WTC11 (cell line): ENCODE measurements around the gene RAPGEF3. TPM values are rescaled to one million over a fixed set of nuclear protein-coding genes. Genes with fewer than 3 reads are reported as not detected.

Experiments used
- ATAC-seq: fragments of 200-7000 bp; cut with Tn5 transposase; 2 replicates; pipeline ENCODE4 v1.10.0; 2021; ENCODE audit warnings: mild to moderate bottlenecking, moderate library complexity
- CTCF ChIA-PET: fragments of 300-600 bp; sonication (Branson Sonifier 250); formaldehyde crosslinking; loops from one replicate; lab custom pipeline; 2021; ENCODE audit warnings: antibody characterized with exemption; lab: Charles Lee
- POLR2A ChIA-PET: fragments of 350-600 bp; sonication (Branson Sonifier 250); formaldehyde crosslinking; loops from one replicate; lab custom pipeline; 2021; ENCODE audit warnings: antibody characterized with exemption; lab: Charles Lee
- DNase-seq: peaks from one replicate; pipeline ENCODE4 v3.0.0; 2021; ENCODE audit warnings: low spot score
- H3K27ac Mint-ChIP-seq: 2 replicates; pipeline ENCODE4 v1.8.0; 2021; ENCODE audit warnings: mixed read lengths
- H3K27me3 Mint-ChIP-seq: 2 replicates; pipeline ENCODE4 v1.8.0; 2021; ENCODE audit warnings: low read depth, mild to moderate bottlenecking, moderate library complexity, mixed read lengths
- H3K36me3 Mint-ChIP-seq: 2 replicates; pipeline ENCODE4 v1.8.0; 2021; ENCODE audit warnings: mixed read lengths
- H3K4me1 Mint-ChIP-seq: 2 replicates; pipeline ENCODE4 v1.8.0; 2022; ENCODE audit warnings: mixed read lengths
- H3K4me3 Mint-ChIP-seq: 2 replicates; pipeline ENCODE4 v1.8.0; 2021; ENCODE audit warnings: mild to moderate bottlenecking, moderate library complexity, mixed read lengths
- H3K9me3 Mint-ChIP-seq: 2 replicates; pipeline ENCODE4 v1.8.0; 2021; ENCODE audit warnings: mixed read lengths
- ARID4B ChIP-seq: sonication (generic); formaldehyde crosslinking; IDR thresholded peaks from 2 replicates; pipeline ENCODE4 v1.8.0; 2023; ENCODE audit warnings: missing genetic modification reagents, mild to moderate bottlenecking, borderline replicate concordance
- CDX4 ChIP-seq: fragments of 250-450 bp; sonication (Bioruptor Pico); IDR thresholded peaks from 2 replicates; pipeline ENCODE4 v1.9.0; 2021; ENCODE audit warnings: moderate library complexity, mild to moderate bottlenecking, inconsistent platforms, borderline replicate concordance
- CTCF ChIP-seq: fragments of 200-600 bp; IDR thresholded peaks from 2 replicates; pipeline ENCODE4 v1.8.0; 2022; ENCODE audit warnings: antibody characterized with exemption
- EMX1 ChIP-seq: fragments of 250-450 bp; sonication (Bioruptor Pico); IDR thresholded peaks from 2 replicates; pipeline ENCODE4 v1.8.0; 2021; ENCODE audit warnings: mild to moderate bottlenecking
- ERG ChIP-seq: fragments of 250-450 bp; sonication (Bioruptor Pico); IDR thresholded peaks from 2 replicates; pipeline ENCODE4 v1.8.0; 2021; ENCODE audit warnings: mild to moderate bottlenecking
- FOXJ3 ChIP-seq: sonication (generic); formaldehyde crosslinking; IDR thresholded peaks from 2 replicates; pipeline ENCODE4 v1.9.0; 2021; ENCODE audit warnings: missing genetic modification reagents, mild to moderate bottlenecking, borderline replicate concordance
- FOXK1 ChIP-seq: sonication (generic); formaldehyde crosslinking; IDR thresholded peaks from 2 replicates; pipeline ENCODE4 v1.8.0; 2022; ENCODE audit warnings: mild to moderate bottlenecking, moderate library complexity, missing genetic modification reagents
- JUN ChIP-seq: sonication (generic); formaldehyde crosslinking; IDR thresholded peaks from 2 replicates; pipeline ENCODE4 v1.8.0; 2023; ENCODE audit warnings: mild to moderate bottlenecking, missing genetic modification reagents
- KAT7 ChIP-seq: sonication (generic); formaldehyde crosslinking; IDR thresholded peaks from 2 replicates; pipeline ENCODE4 v1.8.1; 2023; ENCODE audit warnings: missing genetic modification reagents, mild to moderate bottlenecking, borderline replicate concordance
- OVOL2 ChIP-seq: fragments of 250-450 bp; sonication (Bioruptor Pico); IDR thresholded peaks from 2 replicates; pipeline ENCODE4 v1.9.0; 2021; ENCODE audit warnings: mild to moderate bottlenecking, borderline replicate concordance
- RORB ChIP-seq: fragments of 250-450 bp; sonication (Bioruptor Pico); IDR thresholded peaks from 2 replicates; pipeline ENCODE4 v1.9.0; 2021; ENCODE audit warnings: mild to moderate bottlenecking
- STAT6 ChIP-seq: sonication (generic); formaldehyde crosslinking; conservative IDR thresholded peaks from 2 replicates; pipeline ENCODE4 v1.8.1; 2023; ENCODE audit warnings: mild to moderate bottlenecking, low read depth, missing genetic modification reagents, moderate library complexity
- TCF7 ChIP-seq: sonication (generic); formaldehyde crosslinking; IDR thresholded peaks from 2 replicates; pipeline ENCODE4 v1.8.0; 2022; ENCODE audit warnings: mild to moderate bottlenecking, low read depth, missing genetic modification reagents, moderate library complexity
- TEAD1 ChIP-seq: sonication (generic); formaldehyde crosslinking; IDR thresholded peaks from 2 replicates; pipeline ENCODE4 v1.8.0; 2022; ENCODE audit warnings: mild to moderate bottlenecking, missing genetic modification reagents
- ZBTB43 ChIP-seq: sonication (generic); formaldehyde crosslinking; IDR thresholded peaks from 2 replicates; pipeline ENCODE4 v1.8.1; 2023; ENCODE audit warnings: mild to moderate bottlenecking, missing genetic modification reagents
- ZNF219 ChIP-seq: sonication (generic); formaldehyde crosslinking; IDR thresholded peaks from 2 replicates; pipeline ENCODE4 v1.8.0; 2023; ENCODE audit warnings: missing genetic modification reagents, mild to moderate bottlenecking, borderline replicate concordance
- ZNF232 ChIP-seq: sonication (generic); formaldehyde crosslinking; IDR thresholded peaks from 2 replicates; pipeline ENCODE4 v1.8.0; 2022; ENCODE audit warnings: mild to moderate bottlenecking, missing genetic modification reagents
- ZNF281 ChIP-seq: sonication (generic); formaldehyde crosslinking; IDR thresholded peaks from 2 replicates; pipeline ENCODE4 v1.8.0; 2023; ENCODE audit warnings: mild to moderate bottlenecking, missing genetic modification reagents
- ZNF317 ChIP-seq: sonication (generic); formaldehyde crosslinking; IDR thresholded peaks from 2 replicates; pipeline ENCODE4 v1.8.1; 2023; ENCODE audit warnings: low read depth, mild to moderate bottlenecking, moderate library complexity, missing genetic modification reagents, borderline replicate concordance
- ZNF396 ChIP-seq: fragments of 250-450 bp; sonication (Bioruptor Pico); IDR thresholded peaks from 2 replicates; pipeline ENCODE4 v1.8.0; 2021; ENCODE audit warnings: mild to moderate bottlenecking, moderate library complexity, borderline replicate concordance
- ZNF423 ChIP-seq: fragments of 250-450 bp; sonication (Bioruptor Pico); IDR thresholded peaks from 2 replicates; pipeline ENCODE4 v2.1.2; 2022; ENCODE audit warnings: mild to moderate bottlenecking, moderate library complexity
- total RNA-seq: library from RNA; stranded (reverse); gene quantifications from 3 replicates; pipeline ENCODE4 v1.2.3, GENCODE V29; 2021

The RAPGEF3 gene
- total RNA-seq, 1 experiment from 2014 or later: 13.3 TPM

GRCh38 chr12:47729233-47729632, 29.4 kb downstream of the RAPGEF3 start (continued):
- no peak for TF ChIP-seq ZNF281 (CRISPR knock-in tag)
- no peak for TF ChIP-seq KAT7 (CRISPR knock-in tag)
- no peak for TF ChIP-seq JUN (CRISPR knock-in tag)
- TF ChIP-seq ZNF317: no peak
- TF ChIP-seq CDX4 (CRISPR knock-in tag): no peak
- no peak for TF ChIP-seq ZBTB43 (CRISPR knock-in tag)

GRCh38 chr12:47725893-47726292, 32.8 kb downstream of the RAPGEF3 start:
- ATAC-seq: no peak
- no peak overlapping the region for H3K4me3 Mint-ChIP-seq
- ChIA-PET POLR2A (interaction anchor here (1.0 kb wide), 1 partner anchor 8 kb away, joined by 3 read pairs; no protein-coding TSS in a partner anchor), CTCF (interaction anchor here (0.7 to 2.4 kb wide), 6 partner anchors 11 to 179 kb away, joined by 3 to 9 read pairs (median 4); partner anchors contain the start of genes SLC48A1 and VDR)
- H3K36me3 Mint-ChIP-seq: no peaks in the 10 kb centered on the region
- 0 out of 2 replicates have a peak, but pooled peaks cover 3% of the 10 kb centered on the region for H3K4me1 Mint-ChIP-seq
- no peaks in the 10 kb centered on the region for H3K9me3 Mint-ChIP-seq
- no peak overlapping the region for H3K27ac Mint-ChIP-seq
- H3K27me3 Mint-ChIP-seq: peaks cover 24% of the 10 kb centered on the region
- no peak for DNase-seq
- TF ChIP-seq FOXK1 (CRISPR knock-in tag): no peak
- no peak for TF ChIP-seq FOXJ3 (CRISPR knock-in tag)
- TF ChIP-seq ARID4B: no peak
- no peak for TF ChIP-seq OVOL2 (CRISPR knock-in tag)
- TF ChIP-seq CTCF: no peak
- TF ChIP-seq TEAD1 (CRISPR knock-in tag): no peak
- TF ChIP-seq TCF7 (CRISPR knock-in tag): no peak
- no peak for TF ChIP-seq ERG (CRISPR knock-in tag)
- TF ChIP-seq ZNF219 (CRISPR knock-in tag): no peak
- no peak for TF ChIP-seq ZNF232
- TF ChIP-seq STAT6 (CRISPR knock-in tag): no peak
- no peak for TF ChIP-seq ZNF423 (CRISPR knock-in tag)
- no peak for TF ChIP-seq EMX1
- TF ChIP-seq RORB: no peak
- TF ChIP-seq ZNF396 (CRISPR knock-in tag): no peak
- no peak for TF ChIP-seq CDX4 (CRISPR knock-in tag)
